Natural killer cell treated with Interleukin-12 subunit alpha and Interleukin-12 subunit beta and Interleukin-15 and Interleukin-18, amount 100 ng/mL, for 72 hours (primary cell): ENCODE results near the gene NEK2. TPM values are rescaled to one million over a fixed set of nuclear protein-coding genes. Genes with fewer than 3 reads are reported as not detected.
"Not testable (repeated sequence)": the region's sequence is repeated elsewhere in the genome, so short reads cannot be mapped to it uniquely, and the experiment has no call there.

Experiments used
- ATAC-seq, 2 donors: fragments of 150-1000 bp; cut with Tn5 transposase in 1 of 2; sonication (Bioruptor Pico), chemical (Tn5 transposase) in 1 of 2; 2 replicates each; pipeline ENCODE4 v1.10.0; 2021
- DNase-seq: peaks from one replicate; pipeline ENCODE4 v3.0.0; 2022; ENCODE audit warnings: low spot score
- H3K27ac Mint-ChIP-seq, 2 donors: 1 replicate in 1 of 2; 2 replicates in 1 of 2; pipeline ENCODE4 v1.8.0; 2022; ENCODE audit warnings: mixed read lengths in 2 of 2, mild to moderate bottlenecking in 1 of 2, moderate library complexity in 1 of 2
- H3K27me3 Mint-ChIP-seq, 2 donors: 1 replicate in 1 of 2; 2 replicates in 1 of 2; pipeline ENCODE4 v1.8.0; 2022; ENCODE audit warnings: mixed read lengths in 2 of 2
- H3K36me3 Mint-ChIP-seq: one replicate; pipeline ENCODE4 v1.8.0; 2022; ENCODE audit warnings: mixed read lengths
- H3K4me1 Mint-ChIP-seq, 2 donors: 1 replicate in 1 of 2; 2 replicates in 1 of 2; pipeline ENCODE4 v1.8.0; 2022; ENCODE audit warnings: low read depth in 2 of 2, mixed read lengths in 2 of 2, mild to moderate bottlenecking in 1 of 2
- H3K4me3 Mint-ChIP-seq: one replicate; pipeline ENCODE4 v1.8.0; 2022; ENCODE audit warnings: mixed read lengths
- H3K9me3 Mint-ChIP-seq: 2 replicates; pipeline ENCODE4 v1.8.0; 2022; ENCODE audit warnings: mixed read lengths
- total RNA-seq, 2 donors: library from RNA; stranded (reverse); gene quantifications; one replicate each; pipeline ENCODE4 v1.2.3, GENCODE V29; 2022

The NEK2 gene
- total RNA-seq, 2 donors from 2014 or later, result 12.8 to 25.2 TPM

- Mint-ChIP-seq H3K4me3 (no peak overlapping the region), H3K4me1 (peaks cover 0 to 7% of the 10 kb centered on the region in 2 donors), H3K27ac (no peak overlapping the region), H3K36me3 (no peaks in the 10 kb centered on the region), H3K27me3 (peaks cover 0 to 3% of the 10 kb centered on the region in 2 donors), H3K9me3 (no peaks in the 10 kb centered on the region)
- ATAC-seq (no peak), DNase-seq (no peak)
These were observed 45.0 kb downstream of the NEK2 start for GRCh38 chr1:211630236-211631081.

- DNase-seq, result no peak
- no peak for ATAC-seq
- H3K27me3 Mint-ChIP-seq, result peaks cover 0 to 1% of the 10 kb centered on the region in 2 donors
- H3K27ac Mint-ChIP-seq, result no peak overlapping the region
- H3K9me3 Mint-ChIP-seq, result no peaks in the 10 kb centered on the region
- H3K36me3 Mint-ChIP-seq, result no peaks in the 10 kb centered on the region
- H3K4me1 Mint-ChIP-seq, result peaks cover 5 to 11% of the 10 kb centered on the region in 2 donors
- no peak overlapping the region for H3K4me3 Mint-ChIP-seq
These were observed 47.0 kb downstream of the NEK2 start for GRCh38 chr1:211628417-211628816.

- DNase-seq, result no peak
- no peaks in the 10 kb centered on the region for H3K27me3 Mint-ChIP-seq
- H3K27ac Mint-ChIP-seq, result no peak overlapping the region
- H3K36me3 Mint-ChIP-seq, result no peaks in the 10 kb centered on the region
- no peaks in the 10 kb centered on the region for H3K9me3 Mint-ChIP-seq
- H3K4me1 Mint-ChIP-seq, result peaks cover 8 to 11% of the 10 kb centered on the region in 2 donors
- no peak for ATAC-seq
- no peak overlapping the region for H3K4me3 Mint-ChIP-seq
These were observed 48.2 kb downstream of the NEK2 start for GRCh38 chr1:211627259-211627658.

GRCh38 chr1:211625866-211626265 lies 49.6 kb downstream of the NEK2 start:
- not testable (repeated sequence) for ATAC-seq

GRCh38 chr1:211625040-211625439 lies 50.4 kb downstream of the NEK2 start:
- H3K4me1 Mint-ChIP-seq, result peaks cover 3 to 8% of the 10 kb centered on the region in 2 donors

More at GRCh38 chr1:211625866-211626265, 49.6 kb downstream of the NEK2 start:
- not testable (repeated sequence) for H3K27me3 Mint-ChIP-seq, H3K36me3 Mint-ChIP-seq, H3K9me3 Mint-ChIP-seq, H3K4me1 Mint-ChIP-seq, H3K27ac Mint-ChIP-seq, DNase-seq, H3K4me3 Mint-ChIP-seq

GRCh38 chr1:211623515-211623914 lies 51.9 kb downstream of the NEK2 start:
- H3K4me1 Mint-ChIP-seq, result peaks cover 3 to 8% of the 10 kb centered on the region in 2 donors
- DNase-seq (no peak), ATAC-seq (peak in 1 of 2 donors; percentile 41)
- H3K36me3 Mint-ChIP-seq, result no peaks in the 10 kb centered on the region
- H3K9me3 Mint-ChIP-seq, result no peaks in the 10 kb centered on the region
- peak overlapping the region in 1 of 2 donors; percentile 9 for H3K27ac Mint-ChIP-seq
- no peak overlapping the region for H3K4me3 Mint-ChIP-seq
- no peaks in the 10 kb centered on the region for H3K27me3 Mint-ChIP-seq

More at GRCh38 chr1:211625040-211625439, 50.4 kb downstream of the NEK2 start:
- Mint-ChIP-seq H3K36me3 (no peaks in the 10 kb centered on the region), H3K9me3 (no peaks in the 10 kb centered on the region), H3K4me3 (no peak overlapping the region), H3K27me3 (no peaks in the 10 kb centered on the region), H3K27ac (no peak overlapping the region)
- peak; percentile 66 to 78 for ATAC-seq
- DNase-seq, result no peak

GRCh38 chr1:211621447-211622198 lies 53.8 kb downstream of the NEK2 start:
- ATAC-seq (no peak), DNase-seq (no peak)
- Mint-ChIP-seq H3K27me3 (no peaks in the 10 kb centered on the region), H3K9me3 (no peaks in the 10 kb centered on the region), H3K36me3 (no peaks in the 10 kb centered on the region), H3K27ac (no peak overlapping the region), H3K4me1 (peaks cover 3 to 8% of the 10 kb centered on the region in 2 donors), H3K4me3 (no peak overlapping the region)

GRCh38 chr1:211620097-211620496 lies 55.3 kb downstream of the NEK2 start:
- H3K4me3 Mint-ChIP-seq, result no peak overlapping the region
- H3K27ac Mint-ChIP-seq, result no peak overlapping the region
- peaks cover 3 to 8% of the 10 kb centered on the region in 2 donors for H3K4me1 Mint-ChIP-seq
- no peaks in the 10 kb centered on the region for H3K9me3 Mint-ChIP-seq
- DNase-seq (no peak), ATAC-seq (peak in 1 of 2 donors; percentile 40)
- H3K27me3 Mint-ChIP-seq, result no peaks in the 10 kb centered on the region
- H3K36me3 Mint-ChIP-seq, result no peaks in the 10 kb centered on the region

- H3K27ac Mint-ChIP-seq, result no peak overlapping the region
- H3K27me3 Mint-ChIP-seq, result no peaks in the 10 kb centered on the region
- peaks cover 0 to 8% of the 10 kb centered on the region in 2 donors for H3K4me1 Mint-ChIP-seq
- no peaks in the 10 kb centered on the region for H3K9me3 Mint-ChIP-seq
- H3K36me3 Mint-ChIP-seq, result no peaks in the 10 kb centered on the region
- DNase-seq (no peak), ATAC-seq (no peak)
- H3K4me3 Mint-ChIP-seq, result no peak overlapping the region
These were observed 56.1 kb downstream of the NEK2 start for GRCh38 chr1:211619033-211619996.

- H3K4me3 Mint-ChIP-seq, result no peak overlapping the region
- H3K27ac Mint-ChIP-seq, result no peak overlapping the region
- DNase-seq, result no peak
- H3K36me3 Mint-ChIP-seq, result no peaks in the 10 kb centered on the region
- no peak for ATAC-seq
- H3K4me1 Mint-ChIP-seq, result peaks cover 5 to 8% of the 10 kb centered on the region in 2 donors
- H3K27me3 Mint-ChIP-seq, result no peaks in the 10 kb centered on the region
- H3K9me3 Mint-ChIP-seq, result no peaks in the 10 kb centered on the region
These were observed 58.5 kb downstream of the NEK2 start for GRCh38 chr1:211616965-211617297.

- ATAC-seq, result no peak
- no peaks in the 10 kb centered on the region for H3K36me3 Mint-ChIP-seq
- peaks cover 5 to 8% of the 10 kb centered on the region in 2 donors for H3K4me1 Mint-ChIP-seq
- no peaks in the 10 kb centered on the region for H3K9me3 Mint-ChIP-seq
- no peak overlapping the region for H3K27ac Mint-ChIP-seq
- H3K4me3 Mint-ChIP-seq, result no peak overlapping the region
- no peak for DNase-seq
- H3K27me3 Mint-ChIP-seq, result no peaks in the 10 kb centered on the region
These were observed 59.0 kb downstream of the NEK2 start for GRCh38 chr1:211616231-211616964.

GRCh38 chr1:211614615-211615014 lies 60.8 kb downstream of the NEK2 start:
- H3K9me3 Mint-ChIP-seq, result no peaks in the 10 kb centered on the region
- H3K36me3 Mint-ChIP-seq, result no peaks in the 10 kb centered on the region
- no peak overlapping the region for H3K27ac Mint-ChIP-seq
- DNase-seq (no peak), ATAC-seq (no peak)
- no peak overlapping the region for H3K4me3 Mint-ChIP-seq
- H3K27me3 Mint-ChIP-seq, result no peaks in the 10 kb centered on the region
- peaks cover 5 to 11% of the 10 kb centered on the region in 2 donors for H3K4me1 Mint-ChIP-seq

- no peaks in the 10 kb centered on the region for H3K36me3 Mint-ChIP-seq
- no peaks in the 10 kb centered on the region for H3K9me3 Mint-ChIP-seq
- no peak overlapping the region for H3K4me3 Mint-ChIP-seq
- no peak for DNase-seq
- no peaks in the 10 kb centered on the region for H3K27me3 Mint-ChIP-seq
- ATAC-seq, result no peak
- H3K4me1 Mint-ChIP-seq, result peaks cover 5 to 11% of the 10 kb centered on the region in 2 donors
- H3K27ac Mint-ChIP-seq, result peak overlapping the region in 1 of 2 donors; percentile 62
These were observed 61.5 kb downstream of the NEK2 start for GRCh38 chr1:211613951-211614350.
